Common myeloid progenitor, CD34-positive (primary cell): Measurements from ENCODE around the gene DGCR6L.
"Not testable (repeated sequence)": the region's sequence is repeated elsewhere in the genome, so short reads cannot be mapped to it uniquely, and the experiment has no call there.

Experiments used
- CTCF ChIA-PET: fragments of 350-600 bp; sonication (Branson Sonifier 250); formaldehyde crosslinking; loops from one replicate; lab custom pipeline; 2021; ENCODE audit warnings: antibody characterized with exemption; lab: Charles Lee
- POLR2A ChIA-PET: fragments of 350-600 bp; sonication (Branson Sonifier 250); formaldehyde crosslinking; loops from one replicate; lab custom pipeline; 2021; ENCODE audit warnings: antibody characterized with exemption; lab: Charles Lee
- DNase-seq, 3 donors: peaks; one replicate each; pipeline versions ENCODE4 v3.0.0 to v3.0.0-alpha.2; 2013
- H3K27ac ChIP-seq, 2 experiments: 1 replicate in 1 of 2; 2 replicates in 1 of 2; pipeline ENCODE4 v1.7.0; 2013; ENCODE audit warnings: inconsistent platforms in 2 of 2, low read length in 2 of 2, mild to moderate bottlenecking in 2 of 2, low read depth in 1 of 2, moderate library complexity in 1 of 2; ENCODE audit not compliant: severe bottlenecking in 2 of 2, insufficient read depth in 1 of 2, poor library complexity in 1 of 2
- H3K27me3 ChIP-seq, 5 experiments: replicated peaks in 2 of 5; 1 replicate in 3 of 5; 2 replicates in 2 of 5; pipeline versions ENCODE4 v1.6.1 to v1.7.0; 2013; ENCODE audit warnings: low read length in 4 of 5, mild to moderate bottlenecking in 2 of 5, moderate library complexity in 2 of 5, inconsistent platforms in 1 of 5; ENCODE audit not compliant: insufficient read depth in 5 of 5, control insufficient read depth in 4 of 5
- H3K36me3 ChIP-seq, 4 experiments: 1 replicate in 2 of 4; 2 replicates in 2 of 4; pipeline versions ENCODE4 v1.6.1 to v1.7.0; 2013; ENCODE audit warnings: low read length in 3 of 4, control low read depth in 1 of 4, mild to moderate bottlenecking in 1 of 4; ENCODE audit not compliant: control insufficient read depth in 4 of 4, insufficient read depth in 4 of 4
- H3K4me1 ChIP-seq, 4 experiments: 1 replicate in 3 of 4; 2 replicates in 1 of 4; pipeline versions ENCODE4 v1.6.1 to v1.7.1; 2013; ENCODE audit warnings: low read length in 3 of 4, mild to moderate bottlenecking in 3 of 4, control low read depth in 1 of 4, inconsistent platforms in 1 of 4, moderate library complexity in 1 of 4; ENCODE audit not compliant: control insufficient read depth in 4 of 4, insufficient read depth in 4 of 4; ENCODE audit errors: control extremely low read depth in 1 of 4
- H3K4me3 ChIP-seq, 7 experiments: 1 replicate in 4 of 7; 2 replicates in 3 of 7; pipeline versions ENCODE4 v1.5.1 to v1.7.0; 2013; ENCODE audit warnings: mild to moderate bottlenecking in 7 of 7, low read length in 6 of 7, moderate library complexity in 6 of 7, inconsistent platforms in 2 of 7, low read depth in 2 of 7, control low read depth in 1 of 7; ENCODE audit not compliant: insufficient read depth in 4 of 7, control insufficient read depth in 1 of 7; ENCODE audit errors: extremely low read depth in 1 of 7
- H3K9me3 ChIP-seq, 5 experiments: 1 replicate in 4 of 5; 2 replicates in 1 of 5; pipeline versions ENCODE4 v1.6.1 to v1.7.1; 2013; ENCODE audit warnings: low read length in 4 of 5, mild to moderate bottlenecking in 2 of 5, inconsistent platforms in 1 of 5, low read depth in 1 of 5, moderate library complexity in 1 of 5; ENCODE audit not compliant: control insufficient read depth in 4 of 5, insufficient read depth in 2 of 5; ENCODE audit errors: control extremely low read depth in 1 of 5
- WGBS: methylation state at CpG from one replicate; pipeline ENCODE4 v1.1.5; 2013; ENCODE audit not compliant: insufficient coverage; 5-methylcytosine and 5-hydroxymethylcytosine counted together

DGCR6L gene

DNA sequence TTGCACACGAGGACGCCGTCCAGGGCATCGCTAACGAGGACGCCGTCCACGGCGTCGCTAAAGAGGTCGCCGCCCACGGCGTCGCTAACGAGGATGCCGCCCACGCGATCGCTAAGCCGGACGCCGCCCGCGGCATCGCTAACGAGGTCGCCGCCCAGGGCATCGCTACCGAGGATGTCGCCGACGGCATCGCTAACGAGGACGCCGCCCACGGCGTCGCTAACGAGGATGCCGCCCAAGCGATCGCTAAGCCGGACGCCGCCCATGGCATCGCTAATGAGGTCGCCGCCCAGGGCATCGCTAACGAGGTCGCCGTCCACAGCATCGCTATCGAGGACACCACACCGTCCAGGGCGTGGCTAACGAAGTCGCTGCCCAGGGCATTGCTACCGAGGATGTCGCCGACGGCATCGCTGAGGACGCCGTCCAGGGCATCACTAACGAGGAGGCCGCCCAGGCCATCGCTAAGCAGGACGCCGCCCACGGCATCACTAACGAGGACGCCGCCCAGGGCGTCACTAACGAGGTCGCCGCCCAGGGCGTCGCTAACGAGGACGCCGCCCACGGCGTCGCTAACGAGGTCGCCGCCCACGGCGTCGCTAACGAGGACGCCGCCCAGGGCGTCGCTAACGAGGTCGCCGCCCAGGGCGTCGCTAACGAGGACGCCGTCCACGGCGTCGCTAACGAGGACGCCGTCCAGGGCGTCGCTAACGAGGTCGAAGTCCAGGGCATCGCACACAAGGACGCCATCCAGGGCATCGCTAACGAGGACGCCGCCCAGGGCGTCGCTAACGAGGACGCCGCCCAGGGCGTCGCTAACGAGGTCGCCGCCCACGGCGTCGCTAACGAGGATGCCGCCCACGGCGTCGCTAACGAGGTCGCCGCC lies 41.2 kb upstream of the DGCR6L start:
- H3K4me3 ChIP-seq, POLR2A ChIA-PET, CTCF ChIA-PET, H3K4me1 ChIP-seq, H3K9me3 ChIP-seq, H3K27ac ChIP-seq, H3K27me3 ChIP-seq, H3K36me3 ChIP-seq, DNase-seq: not testable (repeated sequence)
- 93% methylated on average over 60 of the region's 145 CpGs for WGBS

DNA sequence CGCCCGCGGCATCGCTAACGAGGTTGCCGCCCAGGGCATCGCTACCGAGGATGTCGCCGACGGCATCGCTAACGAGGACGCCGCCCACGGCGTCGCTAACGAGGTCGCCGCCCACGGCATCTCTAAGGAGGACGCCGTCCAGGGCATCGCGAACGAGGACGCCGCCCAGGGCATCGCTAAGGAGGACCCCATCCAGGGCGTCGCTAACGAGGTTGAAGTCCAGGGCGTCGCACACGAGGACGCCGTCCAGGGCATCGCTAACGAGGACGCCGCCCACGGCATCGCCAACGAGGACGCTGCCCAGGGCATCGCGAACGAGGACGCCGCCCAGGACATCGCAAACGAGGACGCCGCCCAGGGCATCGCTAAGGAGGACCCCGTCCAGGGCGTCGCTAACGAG lies 40.4 kb upstream of the DGCR6L start:
- H3K4me1 ChIP-seq, DNase-seq, H3K36me3 ChIP-seq, POLR2A ChIA-PET, H3K27me3 ChIP-seq, H3K4me3 ChIP-seq, H3K9me3 ChIP-seq, CTCF ChIA-PET, H3K27ac ChIP-seq: not testable (repeated sequence)
- 93% methylated on average over 39 of the region's 60 CpGs for WGBS

DNA sequence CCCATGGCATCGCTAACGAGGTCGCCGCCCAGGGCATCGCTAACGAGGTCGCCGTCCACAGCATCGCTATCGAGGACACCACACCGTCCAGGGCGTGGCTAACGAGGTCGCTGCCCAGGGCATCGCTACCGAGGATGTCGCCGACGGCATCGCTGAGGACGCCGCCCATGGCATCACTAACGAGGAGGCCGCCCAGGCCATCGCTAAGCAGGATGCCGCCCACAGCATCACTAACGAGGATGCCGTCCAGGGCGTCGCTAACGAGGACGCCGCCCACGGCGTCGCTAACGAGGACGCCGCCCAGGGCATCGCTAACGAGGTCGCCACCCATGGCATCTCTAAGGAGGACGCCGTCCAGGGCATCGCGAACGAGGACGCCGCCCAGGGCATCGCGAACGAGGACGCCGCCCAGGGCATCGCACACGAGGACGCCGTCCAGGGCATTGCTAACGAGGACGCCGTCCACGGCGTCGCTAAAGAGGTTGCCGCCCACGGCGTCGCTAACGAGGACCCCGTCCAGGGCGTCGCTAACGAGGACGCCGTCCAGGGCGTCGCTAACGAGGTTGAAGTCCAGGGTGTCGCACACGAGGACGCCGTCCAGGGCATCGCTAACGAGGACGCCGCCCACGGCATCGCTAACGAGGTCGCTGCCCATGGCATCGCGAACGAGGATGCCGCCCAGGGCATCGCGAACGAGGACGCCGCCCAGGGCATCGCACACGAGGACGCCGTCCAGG lies 38.8 kb upstream of the DGCR6L start:
- POLR2A ChIA-PET, DNase-seq, H3K36me3 ChIP-seq, H3K27ac ChIP-seq, H3K4me1 ChIP-seq, H3K9me3 ChIP-seq, CTCF ChIA-PET, H3K4me3 ChIP-seq, H3K27me3 ChIP-seq: not testable (repeated sequence)
- WGBS: no CpG with 5 or more reads among the region's 103 CpGs

DNA sequence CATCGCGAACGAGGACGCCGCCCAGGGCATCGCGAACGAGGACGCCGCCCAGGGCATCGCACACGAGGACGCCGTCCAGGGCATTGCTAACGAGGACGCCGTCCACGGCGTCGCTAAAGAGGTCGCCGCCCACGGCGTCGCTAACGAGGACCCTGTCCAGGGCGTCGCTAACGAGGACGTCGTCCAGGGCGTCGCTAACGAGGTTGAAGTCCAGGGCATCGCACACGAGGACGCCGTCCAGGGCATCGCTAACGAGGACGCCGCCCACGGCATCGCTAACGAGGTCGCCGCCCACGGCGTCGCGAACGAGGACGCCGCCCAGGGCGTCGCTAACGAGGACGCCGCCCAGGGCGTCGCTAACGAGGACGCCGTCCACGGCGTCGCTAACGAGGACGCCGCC lies 38.1 kb upstream of the DGCR6L start:
- H3K27ac ChIP-seq, H3K27me3 ChIP-seq, H3K36me3 ChIP-seq, H3K9me3 ChIP-seq, POLR2A ChIA-PET, CTCF ChIA-PET, H3K4me1 ChIP-seq, DNase-seq, H3K4me3 ChIP-seq: not testable (repeated sequence)
- WGBS: 89% methylated on average over 32 of the region's 70 CpGs

DNA sequence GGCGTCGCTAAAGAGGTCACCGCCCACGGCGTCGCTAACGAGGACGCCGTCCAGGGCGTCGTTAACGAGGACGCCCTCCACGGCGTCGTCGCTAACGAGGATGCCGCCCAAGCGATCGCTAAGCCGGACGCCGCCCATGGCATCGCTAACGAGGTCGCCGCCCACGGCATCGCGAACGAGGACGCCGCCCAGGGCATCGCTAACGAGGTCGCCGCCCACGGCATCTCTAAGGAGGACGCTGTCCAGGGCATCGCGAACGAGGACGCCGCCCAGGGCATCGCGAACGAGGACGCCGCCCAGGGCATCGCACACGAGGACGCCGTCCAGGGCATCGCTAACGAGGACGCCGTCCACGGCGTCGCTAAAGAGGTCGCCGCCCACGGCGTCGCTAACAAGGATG lies 37.0 kb upstream of the DGCR6L start:
- H3K9me3 ChIP-seq, DNase-seq, POLR2A ChIA-PET, H3K27ac ChIP-seq, H3K27me3 ChIP-seq, H3K36me3 ChIP-seq, CTCF ChIA-PET, H3K4me3 ChIP-seq, H3K4me1 ChIP-seq: not testable (repeated sequence)
- WGBS: 87% methylated on average over 11 of the region's 66 CpGs

DNA sequence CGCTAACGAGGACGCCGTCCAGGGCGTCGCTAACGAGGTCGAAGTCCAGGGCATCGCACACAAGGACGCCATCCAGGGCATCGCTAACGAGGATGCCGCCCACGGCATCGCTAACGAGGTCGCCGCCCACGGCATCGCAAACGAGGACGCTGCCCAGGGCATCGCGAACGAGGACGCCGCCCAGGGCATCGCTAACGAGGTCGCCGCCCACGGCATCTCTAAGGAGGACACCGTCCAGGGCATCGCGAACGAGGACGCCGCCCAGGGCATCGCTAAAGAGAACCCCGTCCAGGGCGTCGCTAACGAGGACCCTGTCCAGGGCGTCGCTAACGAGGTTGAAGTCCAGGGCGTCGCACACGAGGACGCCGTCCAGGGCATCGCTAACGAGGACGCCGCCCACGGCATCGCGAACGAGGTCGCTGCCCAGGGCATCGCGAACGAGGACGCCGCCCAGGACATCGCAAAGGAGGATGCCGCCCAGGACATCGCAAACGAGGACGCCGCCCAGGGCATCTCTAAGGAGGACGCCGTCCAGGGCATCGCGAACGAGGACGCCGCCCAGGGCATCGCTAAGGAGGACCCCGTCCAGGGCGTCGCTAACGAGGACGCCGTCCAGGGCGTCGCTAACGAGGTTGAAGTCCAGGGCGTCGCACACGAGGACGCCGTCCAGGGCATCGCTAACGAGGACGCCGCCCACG lies 36.2 kb upstream of the DGCR6L start:
- H3K27me3 ChIP-seq, H3K4me3 ChIP-seq, POLR2A ChIA-PET, H3K4me1 ChIP-seq, CTCF ChIA-PET, DNase-seq, H3K27ac ChIP-seq, H3K36me3 ChIP-seq, H3K9me3 ChIP-seq: not testable (repeated sequence)
- 95% methylated on average over 34 of the region's 98 CpGs for WGBS
